Measurements from ENCODE around the gene JAK1.

The JAK1 gene

GRCh38 chr1:64846573-64847430 is 119.5 kb downstream of the JAK1 start:
- Histone ChIP-seq H2AFZ (ENCODE audit: low read depth, low read length) (no peak overlapping the region), H3K9me3 (ENCODE audit: insufficient read depth, low read length) (no peaks in the 10 kb centered on the region), H4K20me1 (ENCODE audit: insufficient read depth, low read length) (peaks cover 8% of the 10 kb centered on the region; the same call in 1 of the 2 replicates), H3K36me3 (replicated peaks; ENCODE audit: low read depth, low read length) (peaks cover 2% of the 10 kb centered on the region), H3K27ac (ENCODE audit: low read length) (no peak overlapping the region), H3K4me1 (ENCODE audit: low read length) (peaks cover 10% of the 10 kb centered on the region), H3K4me3 (ENCODE audit: low read length) (no peak overlapping the region), H3K4me2 (ENCODE audit: low read length) (no peak overlapping the region), H3K9ac (ENCODE audit: low read length) (no peak overlapping the region), H3K27me3 (ENCODE audit: low read depth, low read length) (no peaks in the 10 kb centered on the region), H3K79me2 (ENCODE audit: low read length) (no peaks in the 10 kb centered on the region)
- TF ChIP-seq EZH2phosphoT487 (IDR thresholded peaks at IDR 0.05; ENCODE audit: low read depth) (no peak), CTCF (IDR thresholded peaks at IDR 0.05; ENCODE audit: low read depth, low read length) (no peak)

GRCh38 chr1:64845831-64846425 is 120.4 kb downstream of the JAK1 start:
- no peak overlapping the region for H3K4me3 ChIP-seq (ENCODE audit: low read length)
- peaks cover 13% of the 10 kb centered on the region for H3K4me1 ChIP-seq (ENCODE audit: low read length)
- no peaks in the 10 kb centered on the region for H3K9me3 ChIP-seq (ENCODE audit: insufficient read depth, low read length)
- H3K36me3 ChIP-seq (replicated peaks; ENCODE audit: low read depth, low read length): peaks cover 9% of the 10 kb centered on the region
- no peak overlapping the region for H3K9ac ChIP-seq (ENCODE audit: low read length)
- no peak overlapping the region for H3K4me2 ChIP-seq (ENCODE audit: low read length)
- no peak overlapping the region for H3K27ac ChIP-seq (ENCODE audit: low read length)
- no peak overlapping the region for H2AFZ ChIP-seq (ENCODE audit: low read depth, low read length)
- peaks cover 8% of the 10 kb centered on the region; the same call in 1 of the 2 replicates for H4K20me1 ChIP-seq (ENCODE audit: insufficient read depth, low read length)
- TF ChIP-seq EZH2phosphoT487 (IDR thresholded peaks at IDR 0.05; ENCODE audit: low read depth) (no peak), CTCF (IDR thresholded peaks at IDR 0.05; ENCODE audit: low read depth, low read length) (no peak)
- no peaks in the 10 kb centered on the region for H3K27me3 ChIP-seq (ENCODE audit: low read depth, low read length)
- H3K79me2 ChIP-seq (ENCODE audit: low read length): no peaks in the 10 kb centered on the region

GRCh38 chr1:64844609-64845008 is 121.7 kb downstream of the JAK1 start:
- no peak for TF ChIP-seq EZH2phosphoT487 (IDR thresholded peaks at IDR 0.05; ENCODE audit: low read depth)
- no peak for TF ChIP-seq CTCF (IDR thresholded peaks at IDR 0.05; ENCODE audit: low read depth, low read length)
- Histone ChIP-seq H3K27ac (ENCODE audit: low read length) (no peak overlapping the region), H2AFZ (ENCODE audit: low read depth, low read length) (no peak overlapping the region), H3K27me3 (ENCODE audit: low read depth, low read length) (no peaks in the 10 kb centered on the region), H3K4me3 (ENCODE audit: low read length) (no peak overlapping the region), H3K9me3 (ENCODE audit: insufficient read depth, low read length) (no peaks in the 10 kb centered on the region), H3K4me2 (ENCODE audit: low read length) (no peak overlapping the region), H3K36me3 (replicated peaks; ENCODE audit: low read depth, low read length) (peaks cover 15% of the 10 kb centered on the region), H3K9ac (ENCODE audit: low read length) (no peak overlapping the region), H3K4me1 (ENCODE audit: low read length) (peaks cover 13% of the 10 kb centered on the region), H3K79me2 (ENCODE audit: low read length) (no peaks in the 10 kb centered on the region), H4K20me1 (ENCODE audit: insufficient read depth, low read length) (peaks cover 8% of the 10 kb centered on the region; the same call in 1 of the 2 replicates)

- Histone ChIP-seq H3K79me2 (ENCODE audit: low read length) (no peaks in the 10 kb centered on the region), H3K27me3 (ENCODE audit: low read depth, low read length) (no peaks in the 10 kb centered on the region), H3K9me3 (ENCODE audit: insufficient read depth, low read length) (no peaks in the 10 kb centered on the region), H3K9ac (ENCODE audit: low read length) (no peak overlapping the region), H3K4me2 (ENCODE audit: low read length) (no peak overlapping the region), H3K4me3 (ENCODE audit: low read length) (no peak overlapping the region), H3K4me1 (ENCODE audit: low read length) (peaks cover 13% of the 10 kb centered on the region), H3K36me3 (replicated peaks; ENCODE audit: low read depth, low read length) (peaks cover 15% of the 10 kb centered on the region), H3K27ac (ENCODE audit: low read length) (no peak overlapping the region), H4K20me1 (ENCODE audit: insufficient read depth, low read length) (peaks cover 8% of the 10 kb centered on the region; the same call in 1 of the 2 replicates), H2AFZ (ENCODE audit: low read depth, low read length) (no peak overlapping the region)
- TF ChIP-seq CTCF (IDR thresholded peaks at IDR 0.05; ENCODE audit: low read depth, low read length) (no peak), EZH2phosphoT487 (IDR thresholded peaks at IDR 0.05; ENCODE audit: low read depth) (no peak)
These were observed 122.2 kb downstream of the JAK1 start for GRCh38 chr1:64844175-64844574.

Data from OCI-LY3 (cell line).